Upper lobe of right lung (tissue), 1 donor: ENCODE measurements around the gene TAS2R1. TPM values are rescaled to one million over a fixed set of nuclear protein-coding genes. Genes with fewer than 3 reads are reported as not detected.

Experiments used
- ATAC-seq: fragments of 200-7000 bp; cut with Tn5 transposase; one replicate; pipeline ENCODE4 v1.9.1; 2020; ENCODE audit warnings: mild to moderate bottlenecking, moderate library complexity
- DNase-seq: peaks from one replicate; pipeline ENCODE4 v3.0.0-alpha.2; 2020
- H3K27ac ChIP-seq: fragments of 200-600 bp; one replicate; pipeline ENCODE4 v1.8.0; 2022
- H3K27me3 ChIP-seq: fragments of 200-600 bp; one replicate; pipeline ENCODE4 v1.8.0; 2022; ENCODE audit warnings: mild to moderate bottlenecking
- H3K36me3 ChIP-seq: fragments of 200-600 bp; one replicate; pipeline ENCODE4 v1.8.0; 2022
- H3K4me1 ChIP-seq: fragments of 200-600 bp; one replicate; pipeline ENCODE4 v1.8.0; 2022
- H3K4me3 ChIP-seq: fragments of 200-600 bp; one replicate; pipeline ENCODE4 v1.8.0; 2022; ENCODE audit warnings: mild to moderate bottlenecking
- H3K9me3 ChIP-seq: fragments of 200-600 bp; one replicate; pipeline ENCODE4 v1.8.0; 2022
- intact Hi-C: fragments of 100-400 bp; cut with DNase I; formaldehyde crosslinking; loops from one replicate; pipeline ENCODE4 v1.11.0; 2022
- total RNA-seq: library from RNA; stranded (reverse); fragmentation: NEBNext Ultra II Directional; extraction: Animal tissue kit (Norgen Biotek cat#: 25700); gene quantifications from one replicate; pipeline ENCODE4 v1.2.1, GENCODE V29; 2021
- TF ChIP-seq, protein P1 (sequence below): fragments of 200-600 bp; IDR thresholded peaks from one replicate; pipeline ENCODE4 v1.8.0; 2022; ENCODE audit warnings: antibody characterized with exemption
- donor health status: DM: no; HTN: yes; CAD: no; lungs with severe emphysema.

The TAS2R1 gene
- total RNA-seq, 1 donor from 2014 or later, result not detected

DNA sequence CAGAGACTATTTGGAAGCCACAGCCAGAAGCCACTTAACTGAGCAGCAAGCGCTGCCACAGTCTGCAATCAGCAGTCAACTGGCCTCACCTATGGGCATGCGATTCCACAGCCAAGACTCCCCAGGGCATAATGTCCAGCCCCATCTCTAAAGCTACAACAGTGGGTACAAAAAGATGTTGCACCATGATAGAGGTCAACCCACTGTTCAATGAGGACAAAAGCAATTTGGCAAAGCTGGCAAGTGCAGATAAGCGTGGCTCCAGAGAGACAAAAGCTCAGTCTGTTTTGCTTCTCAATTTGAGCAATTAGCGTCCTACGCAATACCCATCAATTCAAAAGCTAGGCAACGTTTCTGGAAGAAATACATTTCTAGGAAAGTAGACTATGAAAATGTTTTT lies 3.2 kb downstream of the TAS2R1 start:
- TF ChIP-seq, protein P1, sequence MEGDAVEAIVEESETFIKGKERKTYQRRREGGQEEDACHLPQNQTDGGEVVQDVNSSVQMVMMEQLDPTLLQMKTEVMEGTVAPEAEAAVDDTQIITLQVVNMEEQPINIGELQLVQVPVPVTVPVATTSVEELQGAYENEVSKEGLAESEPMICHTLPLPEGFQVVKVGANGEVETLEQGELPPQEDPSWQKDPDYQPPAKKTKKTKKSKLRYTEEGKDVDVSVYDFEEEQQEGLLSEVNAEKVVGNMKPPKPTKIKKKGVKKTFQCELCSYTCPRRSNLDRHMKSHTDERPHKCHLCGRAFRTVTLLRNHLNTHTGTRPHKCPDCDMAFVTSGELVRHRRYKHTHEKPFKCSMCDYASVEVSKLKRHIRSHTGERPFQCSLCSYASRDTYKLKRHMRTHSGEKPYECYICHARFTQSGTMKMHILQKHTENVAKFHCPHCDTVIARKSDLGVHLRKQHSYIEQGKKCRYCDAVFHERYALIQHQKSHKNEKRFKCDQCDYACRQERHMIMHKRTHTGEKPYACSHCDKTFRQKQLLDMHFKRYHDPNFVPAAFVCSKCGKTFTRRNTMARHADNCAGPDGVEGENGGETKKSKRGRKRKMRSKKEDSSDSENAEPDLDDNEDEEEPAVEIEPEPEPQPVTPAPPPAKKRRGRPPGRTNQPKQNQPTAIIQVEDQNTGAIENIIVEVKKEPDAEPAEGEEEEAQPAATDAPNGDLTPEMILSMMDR, result no peak
- H3K36me3 ChIP-seq, result no peaks in the 10 kb centered on the region
- H3K9me3 ChIP-seq, result no peaks in the 10 kb centered on the region
- no peaks in the 10 kb centered on the region for H3K4me1 ChIP-seq
- H3K4me3 ChIP-seq, result no peak overlapping the region
- intact Hi-C loops, result no loop called here
- H3K27ac ChIP-seq, result no peak overlapping the region
- no peak for DNase-seq
- ATAC-seq, result no peak
- H3K27me3 ChIP-seq, result no peaks in the 10 kb centered on the region

DNA sequence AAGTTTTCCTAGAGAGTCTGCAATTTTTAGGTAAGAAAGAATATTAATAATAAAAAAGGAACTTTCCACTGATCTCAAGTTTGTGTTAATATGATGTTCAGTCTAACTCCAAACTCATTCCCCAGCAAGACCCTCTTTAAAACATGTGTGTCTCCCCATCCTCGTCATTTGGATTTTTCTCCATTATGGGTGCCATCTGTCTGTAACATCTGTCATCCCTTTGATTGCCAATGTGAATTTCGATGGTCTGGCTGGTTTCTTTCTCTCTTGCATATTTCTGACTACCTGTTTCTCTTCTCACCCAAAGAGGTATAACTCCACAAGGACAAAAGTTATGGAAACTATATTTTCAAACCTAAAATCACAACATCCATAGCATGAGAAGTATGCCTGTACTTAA lies 4.4 kb downstream of the TAS2R1 start:
- ATAC-seq (no peak), DNase-seq (no peak)
- no peak overlapping the region for H3K27ac ChIP-seq
- no peaks in the 10 kb centered on the region for H3K9me3 ChIP-seq
- intact Hi-C loops, result no loop called here
- TF ChIP-seq, protein P1, result no peak
- H3K4me1 ChIP-seq, result no peaks in the 10 kb centered on the region
- no peak overlapping the region for H3K4me3 ChIP-seq
- no peaks in the 10 kb centered on the region for H3K36me3 ChIP-seq
- no peaks in the 10 kb centered on the region for H3K27me3 ChIP-seq

DNA sequence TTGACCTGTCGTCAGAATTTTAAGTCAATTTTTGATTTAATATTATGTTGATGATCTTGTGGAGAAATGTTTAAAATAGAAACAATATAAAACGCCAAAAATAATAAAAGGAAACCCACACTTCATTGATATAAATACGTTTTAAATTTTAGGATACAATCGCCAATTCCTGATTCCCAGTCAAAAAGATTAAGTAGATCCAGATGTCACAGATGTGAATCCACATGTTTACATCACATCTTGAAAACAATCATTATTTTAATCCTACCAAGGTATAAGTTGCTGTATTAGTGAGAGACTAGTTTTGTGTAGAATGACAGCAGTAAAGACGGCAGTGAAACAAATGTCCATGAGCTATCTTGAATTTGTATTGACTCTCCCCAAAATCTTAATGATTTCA lies 4.9 kb downstream of the TAS2R1 start:
- H3K27ac ChIP-seq, result no peak overlapping the region
- H3K4me1 ChIP-seq, result no peaks in the 10 kb centered on the region
- no peak overlapping the region for H3K4me3 ChIP-seq
- no peaks in the 10 kb centered on the region for H3K9me3 ChIP-seq
- ATAC-seq (no peak), DNase-seq (no peak)
- intact Hi-C loops, result no loop called here
- no peaks in the 10 kb centered on the region for H3K36me3 ChIP-seq
- TF ChIP-seq, protein P1, result no peak
- no peaks in the 10 kb centered on the region for H3K27me3 ChIP-seq

- no peak overlapping the region for H3K27ac ChIP-seq
- no peaks in the 10 kb centered on the region for H3K4me1 ChIP-seq
- intact Hi-C loops, result no loop called here
- ATAC-seq, result peak; percentile 51
- TF ChIP-seq, protein P1, result no peak
- no peaks in the 10 kb centered on the region for H3K36me3 ChIP-seq
- no peaks in the 10 kb centered on the region for H3K9me3 ChIP-seq
- H3K27me3 ChIP-seq, result no peaks in the 10 kb centered on the region
- no peak overlapping the region for H3K4me3 ChIP-seq
- no peak for DNase-seq
These were observed 5.8 kb downstream of the TAS2R1 start for GRCh38 chr5:9624196-9624947.

DNA sequence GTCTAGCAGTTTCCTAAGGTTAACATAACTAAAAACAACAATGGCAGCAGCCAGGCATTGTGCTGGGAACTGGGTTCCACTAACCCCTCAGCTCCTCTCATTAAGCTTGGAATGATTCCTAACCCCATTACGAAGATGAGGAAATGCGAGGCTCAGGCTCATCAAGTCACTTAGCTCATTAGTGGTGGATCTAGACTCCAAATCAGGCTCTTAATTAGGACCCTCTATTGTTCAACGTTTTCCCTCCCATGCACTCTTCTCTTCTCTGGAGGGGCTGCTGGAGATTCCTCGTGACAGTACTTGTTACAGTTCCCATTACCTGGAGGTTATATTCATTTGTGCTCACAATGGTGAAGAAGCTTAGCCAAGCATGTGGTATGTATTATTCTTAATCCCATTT lies 6.5 kb downstream of the TAS2R1 start:
- H3K4me1 ChIP-seq, result no peaks in the 10 kb centered on the region
- H3K4me3 ChIP-seq, result no peak overlapping the region
- H3K9me3 ChIP-seq, result no peaks in the 10 kb centered on the region
- TF ChIP-seq, protein P1, result no peak
- no peaks in the 10 kb centered on the region for H3K36me3 ChIP-seq
- DNase-seq (no peak), ATAC-seq (no peak)
- intact Hi-C loops, result no loop called here
- no peak overlapping the region for H3K27ac ChIP-seq
- H3K27me3 ChIP-seq, result no peaks in the 10 kb centered on the region
